HL-60 (cell line): ENCODE measurements around the gene TBC1D22B.

Experiments used
- GABPA ChIP-seq: IDR thresholded peaks from 2 replicates; pipeline ENCODE4 v1.6.1; 2012; ENCODE audit warnings: low read depth
- POLR2AphosphoS5 ChIP-seq: IDR thresholded peaks from 2 replicates; pipeline ENCODE4 v1.6.1; 2012; ENCODE audit warnings: low read depth
- SPI1 ChIP-seq: IDR thresholded peaks from 2 replicates; pipeline ENCODE4 v1.6.1; 2012; ENCODE audit warnings: low read depth, mild to moderate bottlenecking, borderline replicate concordance
- TF ChIP-seq, protein P1 (sequence below): IDR thresholded peaks from one replicate; pipeline ENCODE4 v1.5.1; 2011; ENCODE audit warnings: low read length, control low read depth, inconsistent platforms; ENCODE audit not compliant: insufficient read depth
- TF ChIP-seq, protein P2 (sequence below): IDR thresholded peaks from 2 replicates; pipeline ENCODE4 v1.6.1; 2012; ENCODE audit warnings: low read depth; ENCODE audit not compliant: insufficient replicate concordance

DNA sequence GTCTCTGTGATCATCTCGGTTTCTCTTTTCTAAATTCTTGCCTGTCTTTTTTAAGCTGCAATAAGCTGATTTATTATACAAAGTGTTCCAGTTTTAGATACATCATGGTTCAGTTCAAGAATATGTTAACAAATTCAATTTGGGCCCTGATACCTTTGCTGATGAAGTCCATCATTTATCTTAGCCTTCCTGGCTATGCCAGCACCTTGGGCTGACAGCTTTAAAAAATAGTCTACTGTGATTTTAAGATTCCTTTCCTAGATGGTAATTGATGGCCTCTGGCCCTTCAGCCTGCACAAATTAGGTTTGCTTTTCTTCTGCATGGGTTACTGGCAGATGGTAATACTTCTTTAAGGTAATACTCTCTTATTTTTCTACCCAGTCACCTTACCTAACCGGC, 7.4 kb downstream of the TBC1D22B start:
- TF ChIP-seq, protein P1, sequence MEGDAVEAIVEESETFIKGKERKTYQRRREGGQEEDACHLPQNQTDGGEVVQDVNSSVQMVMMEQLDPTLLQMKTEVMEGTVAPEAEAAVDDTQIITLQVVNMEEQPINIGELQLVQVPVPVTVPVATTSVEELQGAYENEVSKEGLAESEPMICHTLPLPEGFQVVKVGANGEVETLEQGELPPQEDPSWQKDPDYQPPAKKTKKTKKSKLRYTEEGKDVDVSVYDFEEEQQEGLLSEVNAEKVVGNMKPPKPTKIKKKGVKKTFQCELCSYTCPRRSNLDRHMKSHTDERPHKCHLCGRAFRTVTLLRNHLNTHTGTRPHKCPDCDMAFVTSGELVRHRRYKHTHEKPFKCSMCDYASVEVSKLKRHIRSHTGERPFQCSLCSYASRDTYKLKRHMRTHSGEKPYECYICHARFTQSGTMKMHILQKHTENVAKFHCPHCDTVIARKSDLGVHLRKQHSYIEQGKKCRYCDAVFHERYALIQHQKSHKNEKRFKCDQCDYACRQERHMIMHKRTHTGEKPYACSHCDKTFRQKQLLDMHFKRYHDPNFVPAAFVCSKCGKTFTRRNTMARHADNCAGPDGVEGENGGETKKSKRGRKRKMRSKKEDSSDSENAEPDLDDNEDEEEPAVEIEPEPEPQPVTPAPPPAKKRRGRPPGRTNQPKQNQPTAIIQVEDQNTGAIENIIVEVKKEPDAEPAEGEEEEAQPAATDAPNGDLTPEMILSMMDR, result no peak
- TF ChIP-seq POLR2AphosphoS5, result no peak
- TF ChIP-seq, protein P2, sequence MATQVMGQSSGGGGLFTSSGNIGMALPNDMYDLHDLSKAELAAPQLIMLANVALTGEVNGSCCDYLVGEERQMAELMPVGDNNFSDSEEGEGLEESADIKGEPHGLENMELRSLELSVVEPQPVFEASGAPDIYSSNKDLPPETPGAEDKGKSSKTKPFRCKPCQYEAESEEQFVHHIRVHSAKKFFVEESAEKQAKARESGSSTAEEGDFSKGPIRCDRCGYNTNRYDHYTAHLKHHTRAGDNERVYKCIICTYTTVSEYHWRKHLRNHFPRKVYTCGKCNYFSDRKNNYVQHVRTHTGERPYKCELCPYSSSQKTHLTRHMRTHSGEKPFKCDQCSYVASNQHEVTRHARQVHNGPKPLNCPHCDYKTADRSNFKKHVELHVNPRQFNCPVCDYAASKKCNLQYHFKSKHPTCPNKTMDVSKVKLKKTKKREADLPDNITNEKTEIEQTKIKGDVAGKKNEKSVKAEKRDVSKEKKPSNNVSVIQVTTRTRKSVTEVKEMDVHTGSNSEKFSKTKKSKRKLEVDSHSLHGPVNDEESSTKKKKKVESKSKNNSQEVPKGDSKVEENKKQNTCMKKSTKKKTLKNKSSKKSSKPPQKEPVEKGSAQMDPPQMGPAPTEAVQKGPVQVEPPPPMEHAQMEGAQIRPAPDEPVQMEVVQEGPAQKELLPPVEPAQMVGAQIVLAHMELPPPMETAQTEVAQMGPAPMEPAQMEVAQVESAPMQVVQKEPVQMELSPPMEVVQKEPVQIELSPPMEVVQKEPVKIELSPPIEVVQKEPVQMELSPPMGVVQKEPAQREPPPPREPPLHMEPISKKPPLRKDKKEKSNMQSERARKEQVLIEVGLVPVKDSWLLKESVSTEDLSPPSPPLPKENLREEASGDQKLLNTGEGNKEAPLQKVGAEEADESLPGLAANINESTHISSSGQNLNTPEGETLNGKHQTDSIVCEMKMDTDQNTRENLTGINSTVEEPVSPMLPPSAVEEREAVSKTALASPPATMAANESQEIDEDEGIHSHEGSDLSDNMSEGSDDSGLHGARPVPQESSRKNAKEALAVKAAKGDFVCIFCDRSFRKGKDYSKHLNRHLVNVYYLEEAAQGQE, result no peak
- no peak for TF ChIP-seq GABPA
- no peak for TF ChIP-seq SPI1
